ENCODE data around the gene MLLT3.

The MLLT3 gene

DNA sequence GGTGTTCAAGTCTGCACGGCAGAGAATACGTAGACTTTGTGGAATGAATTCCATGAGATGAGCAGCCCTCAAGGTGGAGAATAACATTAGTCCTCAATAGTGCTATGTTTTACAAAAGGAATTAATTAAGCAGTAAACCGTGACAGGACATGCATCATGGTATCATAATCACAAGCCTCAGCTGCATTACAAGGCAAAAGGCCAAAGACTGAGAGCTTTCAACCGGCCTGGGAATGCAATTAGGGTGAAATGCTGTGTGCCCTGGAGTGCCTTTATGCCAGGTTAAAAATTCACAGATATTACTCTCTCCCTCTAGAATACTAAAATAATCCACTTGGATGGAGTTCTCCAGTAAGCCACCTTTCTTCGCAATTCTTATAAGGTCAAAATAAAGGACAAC lies 270.6 kb downstream of the MLLT3 start:
- no peak for DNase-seq (ENCODE audit: low read depth)
- H3K4me3 ChIP-seq (ENCODE audit: control insufficient read depth, low read depth, low read length), result no peak overlapping the region
- TF ChIP-seq, protein P1, sequence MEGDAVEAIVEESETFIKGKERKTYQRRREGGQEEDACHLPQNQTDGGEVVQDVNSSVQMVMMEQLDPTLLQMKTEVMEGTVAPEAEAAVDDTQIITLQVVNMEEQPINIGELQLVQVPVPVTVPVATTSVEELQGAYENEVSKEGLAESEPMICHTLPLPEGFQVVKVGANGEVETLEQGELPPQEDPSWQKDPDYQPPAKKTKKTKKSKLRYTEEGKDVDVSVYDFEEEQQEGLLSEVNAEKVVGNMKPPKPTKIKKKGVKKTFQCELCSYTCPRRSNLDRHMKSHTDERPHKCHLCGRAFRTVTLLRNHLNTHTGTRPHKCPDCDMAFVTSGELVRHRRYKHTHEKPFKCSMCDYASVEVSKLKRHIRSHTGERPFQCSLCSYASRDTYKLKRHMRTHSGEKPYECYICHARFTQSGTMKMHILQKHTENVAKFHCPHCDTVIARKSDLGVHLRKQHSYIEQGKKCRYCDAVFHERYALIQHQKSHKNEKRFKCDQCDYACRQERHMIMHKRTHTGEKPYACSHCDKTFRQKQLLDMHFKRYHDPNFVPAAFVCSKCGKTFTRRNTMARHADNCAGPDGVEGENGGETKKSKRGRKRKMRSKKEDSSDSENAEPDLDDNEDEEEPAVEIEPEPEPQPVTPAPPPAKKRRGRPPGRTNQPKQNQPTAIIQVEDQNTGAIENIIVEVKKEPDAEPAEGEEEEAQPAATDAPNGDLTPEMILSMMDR (IDR thresholded peaks at IDR 0.05; ENCODE audit: control insufficient read depth, insufficient read depth, low read depth, low read length, missing control alignments), result no peak

- TF ChIP-seq, protein P1 (IDR thresholded peaks at IDR 0.05; ENCODE audit: control insufficient read depth, insufficient read depth, low read depth, low read length, missing control alignments), result no peak
- DNase-seq (ENCODE audit: low read depth), result no peak
- H3K4me3 ChIP-seq (ENCODE audit: control insufficient read depth, low read depth, low read length), result no peak overlapping the region
These were observed 272.7 kb downstream of the MLLT3 start for GRCh38 chr9:20349568-20349967.

GRCh38 chr9:20343325-20343724 lies 279.0 kb downstream of the MLLT3 start:
- H3K4me3 ChIP-seq (ENCODE audit: control insufficient read depth, low read depth, low read length), result no peak overlapping the region
- TF ChIP-seq, protein P1 (IDR thresholded peaks at IDR 0.05; ENCODE audit: control insufficient read depth, insufficient read depth, low read depth, low read length, missing control alignments), result no peak
- DNase-seq (ENCODE audit: low read depth), result no peak

GRCh38 chr9:20340511-20340861 lies 281.8 kb downstream of the MLLT3 start:
- no peak for DNase-seq (ENCODE audit: low read depth)
- TF ChIP-seq, protein P1 (IDR thresholded peaks at IDR 0.05; ENCODE audit: control insufficient read depth, insufficient read depth, low read depth, low read length, missing control alignments), result no peak
- H3K4me3 ChIP-seq (ENCODE audit: control insufficient read depth, low read depth, low read length), result no peak overlapping the region

GRCh38 chr9:20335668-20336332 lies 286.5 kb downstream of the MLLT3 start:
- TF ChIP-seq, protein P1 (IDR thresholded peaks at IDR 0.05; ENCODE audit: control insufficient read depth, insufficient read depth, low read depth, low read length, missing control alignments), result no peak
- no peak overlapping the region for H3K4me3 ChIP-seq (ENCODE audit: control insufficient read depth, low read depth, low read length)
- DNase-seq (ENCODE audit: low read depth), result no peak

DNA sequence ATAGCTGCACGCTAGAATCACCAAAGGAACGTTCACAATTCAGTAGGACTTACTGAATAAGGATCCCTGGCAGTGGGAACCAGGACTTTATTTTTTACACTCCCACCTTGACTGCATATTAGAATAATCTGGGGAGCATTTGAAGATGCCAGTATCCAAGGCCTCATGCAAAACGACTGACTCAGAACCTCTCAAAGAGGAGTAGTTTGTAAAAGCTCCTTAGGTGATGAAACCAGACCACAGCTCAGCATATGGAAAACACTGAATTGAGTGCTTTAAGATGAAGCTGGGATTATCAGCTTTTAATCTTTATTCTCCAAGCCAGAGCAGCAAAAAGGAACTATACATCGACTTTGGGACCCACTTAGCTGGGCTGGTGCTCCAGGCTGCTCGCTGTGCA lies 288.3 kb downstream of the MLLT3 start:
- TF ChIP-seq, protein P1 (IDR thresholded peaks at IDR 0.05; ENCODE audit: control insufficient read depth, insufficient read depth, low read depth, low read length, missing control alignments), result no peak
- DNase-seq (ENCODE audit: low read depth), result no peak
- H3K4me3 ChIP-seq (ENCODE audit: control insufficient read depth, low read depth, low read length), result no peak overlapping the region
